GM19468 (cell line): ENCODE data around the gene ARL17B.
"Not testable (repeated sequence)": the region's sequence is repeated elsewhere in the genome, so short reads cannot be mapped to it uniquely, and the experiment has no call there.

Experiments used
- ATAC-seq: cut with Tn5 transposase; IDR thresholded peaks from one replicate; pipeline ENCODE4 v1.9.1; 2021; ENCODE audit warnings: mild to moderate bottlenecking, moderate library complexity, moderate number of reproducible peaks; ENCODE audit not compliant: unreplicated experiment; ENCODE audit errors: extremely low read depth

The ARL17B gene

GRCh38 chr17:46254215-46254614 lies 107.4 kb downstream of the ARL17B start:
- ATAC-seq: not testable (repeated sequence)

- not testable (repeated sequence) for ATAC-seq
Observed at GRCh38 chr17:46253722-46254121, 107.8 kb downstream of the ARL17B start.

- not testable (repeated sequence) for ATAC-seq
Observed at GRCh38 chr17:46252804-46253203, 108.8 kb downstream of the ARL17B start.

- ATAC-seq: not testable (repeated sequence)
Observed at GRCh38 chr17:46249153-46249552, 112.4 kb downstream of the ARL17B start.

- not testable (repeated sequence) for ATAC-seq
Observed at GRCh38 chr17:46244949-46245768, 116.4 kb downstream of the ARL17B start.

GRCh38 chr17:46244339-46244913 lies 117.1 kb downstream of the ARL17B start:
- ATAC-seq: not testable (repeated sequence)

- ATAC-seq: not testable (repeated sequence)
Observed at GRCh38 chr17:46243928-46244327, 117.6 kb downstream of the ARL17B start.

GRCh38 chr17:46243505-46243904 lies 118.1 kb downstream of the ARL17B start:
- ATAC-seq: not testable (repeated sequence)

- not testable (repeated sequence) for ATAC-seq
Observed at GRCh38 chr17:46231359-46231758, 130.2 kb downstream of the ARL17B start.

GRCh38 chr17:46225274-46225794 lies 136.2 kb downstream of the ARL17B start:
- peak; percentile 44 for ATAC-seq

GRCh38 chr17:46224864-46225263 lies 136.7 kb downstream of the ARL17B start:
- peak; percentile 13 for ATAC-seq
